ENCODE results near the gene DLL3. TPM values are rescaled to one million over a fixed set of nuclear protein-coding genes. Genes with fewer than 3 reads are reported as not detected.

The DLL3 gene
- total and polyA plus RNA-seq, 2 donors (not counting 1 experiment from before 2014, with no cell fraction given) = 0.46 to 1.1 TPM

GRCh38 chr19:39473443-39473960 lies 25.2 kb upstream of the DLL3 start:
- H3K4me1 Mint-ChIP-seq = peaks cover 1% of the 10 kb centered on the region
- H3K4me3 Mint-ChIP-seq = no peak overlapping the region
- H3K9ac ChIP-seq (ENCODE audit: low read length) = no peak overlapping the region
- no peak overlapping the region for H2AFZ ChIP-seq (ENCODE audit: insufficient read depth, low read depth, low read length, poor library complexity, severe bottlenecking)
- WGBS (ENCODE audit: insufficient coverage) = no CpG with 5 or more reads among the region's 11 CpGs
- TF ChIP-seq EZH2 (IDR thresholded peaks at IDR 0.05; ENCODE audit: borderline replicate concordance, insufficient read depth, low read depth, low read length, poor library complexity, severe bottlenecking) (no peak), CTCF (IDR thresholded peaks at IDR 0.05) (no peak)
- H3K4me2 ChIP-seq (replicated peaks; ENCODE audit: low read depth, low read length, poor library complexity, severe bottlenecking) = no peak overlapping the region
- intact Hi-C loops (cut with micrococcal nuclease) = no loop called here
- no peak overlapping the region for H3K27ac Mint-ChIP-seq
- no peaks in the 10 kb centered on the region for H3K9me3 ChIP-seq (ENCODE audit: control extremely low read depth in 1 of 3, control insufficient read depth in 2 of 3, insufficient read depth in 1 of 3, low read length in 2 of 3)
- ATAC-seq (ENCODE audit: low read depth) (no peak), DNase-seq (no peak)
- no peak overlapping the region for H3K4me3 ChIP-seq (ENCODE audit: control extremely low read depth in 1 of 5, extremely low read depth in 1 of 5, insufficient read depth in 1 of 5, low read depth in 2 of 5, low read length in 4 of 5)
- no peaks in the 10 kb centered on the region for H3K9me3 Mint-ChIP-seq (ENCODE audit: insufficient read depth)
- POLR2A ChIA-PET = no interaction called here
- H3K27me3 ChIP-seq (replicated peaks in 1 of 4; ENCODE audit: control extremely low read depth in 1 of 4, control insufficient read depth in 3 of 4, insufficient read depth in 4 of 4, low read length in 3 of 4) = no peaks in the 10 kb centered on the region
- peaks cover 6 to 72% of the 10 kb centered on the region in 2 experiments for H3K36me3 ChIP-seq (replicated peaks in 1 of 2; ENCODE audit: control extremely low read depth in 1 of 2, control insufficient read depth in 1 of 2, extremely low read depth in 1 of 2, insufficient read depth in 2 of 2, low read length in 1 of 2)
- CTCF ChIA-PET = interaction anchor here (0.6 to 3.9 kb wide), 22 partner anchors 9 to 673 kb away, joined by 3 to 40 read pairs (median 4); partner anchors contain the start of genes DLL3, EID2B, RPS16 and SELENOV
- H3K27me3 Mint-ChIP-seq = no peaks in the 10 kb centered on the region
- no peaks in the 10 kb centered on the region for H3K4me1 ChIP-seq (ENCODE audit: control insufficient read depth in 2 of 2, insufficient read depth in 2 of 2, low read length in 2 of 2)
- peaks cover 6% of the 10 kb centered on the region for H3K79me2 ChIP-seq (ENCODE audit: control insufficient read depth, insufficient read depth, low read length)
- H4K20me1 ChIP-seq (ENCODE audit: control insufficient read depth, insufficient read depth, low read length, poor library complexity, severe bottlenecking) = peaks cover 39% of the 10 kb centered on the region
- no peak overlapping the region for H3K27ac ChIP-seq (ENCODE audit: low read length in 2 of 2)

- peak; percentile 74 for TF ChIP-seq CTCF (IDR thresholded peaks at IDR 0.05)
- no peak for TF ChIP-seq EZH2 (IDR thresholded peaks at IDR 0.05; ENCODE audit: borderline replicate concordance, insufficient read depth, low read depth, low read length, poor library complexity, severe bottlenecking)
- peak; percentile 87 for ATAC-seq (ENCODE audit: low read depth)
- DNase-seq = peak; percentile 77
- H3K27me3 ChIP-seq (replicated peaks in 1 of 4; ENCODE audit: control extremely low read depth in 1 of 4, control insufficient read depth in 3 of 4, insufficient read depth in 4 of 4, low read length in 3 of 4) = no peaks in the 10 kb centered on the region
- WGBS (ENCODE audit: insufficient coverage) = 72% methylated on average over 6 of the region's 9 CpGs
- CTCF ChIA-PET = interaction anchor here (0.6 to 3.9 kb wide), 31 partner anchors 9 to 674 kb away, joined by 3 to 40 read pairs (median 4); partner anchors contain the start of genes DLL3, EID2B, RPS16 and SELENOV
- Mint-ChIP-seq H3K9me3 (ENCODE audit: insufficient read depth) (no peaks in the 10 kb centered on the region), H3K27me3 (no peaks in the 10 kb centered on the region), H3K4me3 (no peak overlapping the region), H3K27ac (no peak overlapping the region), H3K4me1 (peaks cover 1% of the 10 kb centered on the region)
- no peak overlapping the region for H3K4me3 ChIP-seq (ENCODE audit: control extremely low read depth in 1 of 5, extremely low read depth in 1 of 5, insufficient read depth in 1 of 5, low read depth in 2 of 5, low read length in 4 of 5)
- H3K36me3 ChIP-seq (replicated peaks in 1 of 2; ENCODE audit: control extremely low read depth in 1 of 2, control insufficient read depth in 1 of 2, extremely low read depth in 1 of 2, insufficient read depth in 2 of 2, low read length in 1 of 2) = peaks cover 6 to 65% of the 10 kb centered on the region in 2 experiments
- H4K20me1 ChIP-seq (ENCODE audit: control insufficient read depth, insufficient read depth, low read length, poor library complexity, severe bottlenecking) = peaks cover 38% of the 10 kb centered on the region
- no peak overlapping the region for H2AFZ ChIP-seq (ENCODE audit: insufficient read depth, low read depth, low read length, poor library complexity, severe bottlenecking)
- peaks cover 6% of the 10 kb centered on the region for H3K79me2 ChIP-seq (ENCODE audit: control insufficient read depth, insufficient read depth, low read length)
- no peak overlapping the region for H3K27ac ChIP-seq (ENCODE audit: low read length in 2 of 2)
- intact Hi-C loops (cut with micrococcal nuclease) = loop anchor here (1.0 kb wide), 1 partner anchor 58 kb away; the partner anchor contains the start of gene EID2B
- no peak overlapping the region for H3K4me2 ChIP-seq (replicated peaks; ENCODE audit: low read depth, low read length, poor library complexity, severe bottlenecking)
- H3K4me1 ChIP-seq (ENCODE audit: control insufficient read depth in 2 of 2, insufficient read depth in 2 of 2, low read length in 2 of 2) = no peaks in the 10 kb centered on the region
- H3K9ac ChIP-seq (ENCODE audit: low read length) = no peak overlapping the region
- POLR2A ChIA-PET = interaction anchor here (0.7 kb wide), 1 partner anchor 83 kb away, joined by 3 read pairs; the partner anchor contains the start of gene MED29
- no peaks in the 10 kb centered on the region for H3K9me3 ChIP-seq (ENCODE audit: control extremely low read depth in 1 of 3, control insufficient read depth in 2 of 3, insufficient read depth in 1 of 3, low read length in 2 of 3)
Observed at GRCh38 chr19:39474139-39474620, 24.6 kb upstream of the DLL3 start.

All from B cell (primary cell).